Measurements from ENCODE around the gene OR4K13.

OR4K13 gene

DNA sequence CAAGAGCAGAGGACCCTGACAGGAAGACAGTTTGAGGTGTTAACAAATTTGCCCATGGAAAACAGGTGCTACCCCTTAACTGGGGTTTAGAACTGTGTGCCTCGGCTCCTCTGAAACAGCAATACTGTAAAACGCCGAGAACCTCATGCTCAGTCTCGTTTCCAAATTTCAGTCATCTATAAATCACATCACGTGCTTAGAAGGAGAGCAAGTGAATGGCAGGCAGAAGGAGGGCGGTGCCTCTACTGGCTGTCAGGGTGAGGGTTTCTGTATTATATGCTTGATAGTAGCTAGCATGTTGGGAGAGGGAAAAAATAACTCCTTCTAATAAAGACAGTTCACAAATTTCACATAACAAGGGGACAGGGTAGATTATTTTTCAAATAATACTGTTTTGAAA is 4.8 kb downstream of the OR4K13 start:
- H3K36me3 Mint-ChIP-seq (ENCODE audit: low read depth) = no peaks in the 10 kb centered on the region
- H3K27me3 Mint-ChIP-seq (ENCODE audit: low read depth, poor library complexity) = no peaks in the 10 kb centered on the region
- peaks cover 82% of the 10 kb centered on the region for H3K9me3 Mint-ChIP-seq
- TF ChIP-seq, protein P1, sequence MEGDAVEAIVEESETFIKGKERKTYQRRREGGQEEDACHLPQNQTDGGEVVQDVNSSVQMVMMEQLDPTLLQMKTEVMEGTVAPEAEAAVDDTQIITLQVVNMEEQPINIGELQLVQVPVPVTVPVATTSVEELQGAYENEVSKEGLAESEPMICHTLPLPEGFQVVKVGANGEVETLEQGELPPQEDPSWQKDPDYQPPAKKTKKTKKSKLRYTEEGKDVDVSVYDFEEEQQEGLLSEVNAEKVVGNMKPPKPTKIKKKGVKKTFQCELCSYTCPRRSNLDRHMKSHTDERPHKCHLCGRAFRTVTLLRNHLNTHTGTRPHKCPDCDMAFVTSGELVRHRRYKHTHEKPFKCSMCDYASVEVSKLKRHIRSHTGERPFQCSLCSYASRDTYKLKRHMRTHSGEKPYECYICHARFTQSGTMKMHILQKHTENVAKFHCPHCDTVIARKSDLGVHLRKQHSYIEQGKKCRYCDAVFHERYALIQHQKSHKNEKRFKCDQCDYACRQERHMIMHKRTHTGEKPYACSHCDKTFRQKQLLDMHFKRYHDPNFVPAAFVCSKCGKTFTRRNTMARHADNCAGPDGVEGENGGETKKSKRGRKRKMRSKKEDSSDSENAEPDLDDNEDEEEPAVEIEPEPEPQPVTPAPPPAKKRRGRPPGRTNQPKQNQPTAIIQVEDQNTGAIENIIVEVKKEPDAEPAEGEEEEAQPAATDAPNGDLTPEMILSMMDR (IDR thresholded peaks at IDR 0.05) = no peak
- no peaks in the 10 kb centered on the region for H3K4me1 Mint-ChIP-seq
- no peak overlapping the region for H3K4me3 Mint-ChIP-seq
- no peak overlapping the region for H3K27ac Mint-ChIP-seq
- no peak for DNase-seq

DNA sequence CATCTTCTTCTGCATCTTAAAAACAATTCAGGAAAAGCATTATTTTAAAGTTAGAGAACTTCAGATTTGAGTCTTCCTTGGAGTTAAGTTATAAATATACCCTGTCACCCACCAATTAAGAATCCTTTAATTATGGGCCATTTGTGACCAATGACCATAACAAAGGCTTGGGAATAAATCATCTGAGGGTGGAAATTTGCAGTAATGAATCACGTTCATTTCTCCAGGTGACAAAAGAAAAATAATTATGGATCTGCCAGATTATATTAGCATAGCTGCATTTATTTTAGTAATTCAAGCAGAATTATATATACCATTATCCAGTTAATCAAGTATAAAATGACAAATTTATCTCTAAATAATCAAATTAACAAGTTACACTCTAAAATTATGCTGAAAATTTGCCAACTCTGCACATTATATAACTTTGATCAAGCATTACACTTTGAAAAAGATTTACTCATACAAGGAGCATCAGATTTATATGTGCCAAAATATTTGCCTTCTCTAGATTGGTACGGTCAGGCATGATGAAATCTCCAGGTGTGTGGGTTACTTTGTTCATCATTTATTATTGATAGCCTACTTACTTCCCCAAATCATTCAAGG is 16.5 kb downstream of the OR4K13 start, which contains the start of gene OR4K14:
OR4K14 (minus strand) TSS at position 51 of the 609 bp plus-strand sequence. CDS start 4,114 bp downstream, outside the sequence.
- Mint-ChIP-seq H3K4me3 (no peak within 1 kb of the TSS), H3K36me3 (ENCODE audit: low read depth) (no peaks in the 10 kb centered on the region), H3K27ac (no peak within 1 kb of the TSS), H3K9me3 (peaks cover 75% of the 10 kb centered on the region), H3K27me3 (ENCODE audit: low read depth, poor library complexity) (no peaks in the 10 kb centered on the region), H3K4me1 (no peaks in the 10 kb centered on the region)
- no peak for DNase-seq
- TF ChIP-seq, protein P1 (IDR thresholded peaks at IDR 0.05) = no peak

DNA sequence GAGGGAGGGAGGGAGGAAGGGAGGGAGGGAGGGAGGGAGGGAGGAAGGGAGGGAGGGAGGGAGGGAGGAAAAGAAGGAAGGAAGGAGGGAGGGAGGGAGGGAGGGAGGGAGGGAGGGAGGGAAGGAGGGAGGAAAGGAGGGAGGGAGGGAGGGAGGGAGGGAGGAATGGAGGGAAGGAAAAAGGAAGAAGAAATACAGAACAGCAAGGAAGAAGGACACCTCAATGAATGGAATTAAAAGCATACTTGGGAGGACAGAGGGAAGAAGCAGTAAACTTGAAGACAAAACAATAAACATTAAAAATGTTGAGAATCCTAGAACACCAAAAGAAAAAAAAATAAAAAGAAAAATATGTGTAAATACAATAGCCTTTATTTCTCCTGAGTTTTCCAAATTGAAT is 27.7 kb downstream of the OR4K13 start:
- no peaks in the 10 kb centered on the region for H3K36me3 Mint-ChIP-seq (ENCODE audit: low read depth)
- H3K4me1 Mint-ChIP-seq = no peaks in the 10 kb centered on the region
- H3K27ac Mint-ChIP-seq = no peak overlapping the region
- H3K27me3 Mint-ChIP-seq (ENCODE audit: low read depth, poor library complexity) = no peaks in the 10 kb centered on the region
- no peak for DNase-seq
- H3K4me3 Mint-ChIP-seq = no peak overlapping the region
- TF ChIP-seq, protein P1 (IDR thresholded peaks at IDR 0.05) = no peak
- peaks cover 82% of the 10 kb centered on the region for H3K9me3 Mint-ChIP-seq

DNA sequence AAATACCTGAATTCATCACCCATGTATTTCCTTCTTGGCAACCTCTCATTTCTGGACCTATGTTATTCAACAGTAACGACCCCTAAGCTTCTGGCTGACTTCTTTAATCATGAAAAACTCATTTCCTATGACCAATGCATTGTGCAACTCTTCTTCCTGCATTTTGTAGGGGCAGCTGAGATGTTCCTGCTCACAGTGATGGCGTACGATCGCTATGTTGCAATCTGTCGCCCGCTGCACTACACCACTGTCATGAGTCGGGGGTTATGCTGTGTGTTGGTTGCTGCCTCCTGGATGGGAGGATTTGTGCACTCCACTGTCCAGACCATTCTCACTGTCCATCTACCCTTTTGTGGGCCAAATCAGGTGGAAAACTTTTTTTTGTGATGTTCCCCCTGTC is 33.5 kb downstream of the OR4K13 start:
- Mint-ChIP-seq H3K4me1 (no peaks in the 10 kb centered on the region), H3K36me3 (ENCODE audit: low read depth) (no peaks in the 10 kb centered on the region), H3K4me3 (no peak overlapping the region), H3K9me3 (peaks cover 60% of the 10 kb centered on the region), H3K27me3 (ENCODE audit: low read depth, poor library complexity) (no peaks in the 10 kb centered on the region), H3K27ac (no peak overlapping the region)
- no peak for DNase-seq
- TF ChIP-seq, protein P1 (IDR thresholded peaks at IDR 0.05) = no peak

DNA sequence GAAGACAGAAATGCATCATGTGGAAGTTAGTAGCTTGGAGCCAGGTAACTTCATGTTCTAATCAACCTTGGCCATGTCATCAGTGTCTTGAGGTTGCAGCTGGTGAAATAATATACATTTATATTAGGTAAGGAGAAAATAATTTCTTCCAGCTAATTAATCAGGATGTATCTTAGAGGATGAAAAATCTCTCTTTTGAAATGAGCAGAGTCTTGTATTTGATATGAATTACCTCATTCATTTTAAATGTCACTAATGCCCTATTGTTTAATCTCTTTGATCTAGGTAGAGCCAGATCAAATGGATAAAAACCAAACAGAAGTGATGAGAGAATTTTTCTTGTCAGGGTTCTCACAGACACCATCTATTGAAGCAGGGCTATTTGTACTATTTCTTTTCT is 34.0 kb downstream of the OR4K13 start, which contains the start of gene OR4Q2:
OR4Q2 (plus strand) TSS at position 301 of the 400 bp plus-strand sequence.
- no peak within 1 kb of the TSS for H3K27ac Mint-ChIP-seq
- H3K4me3 Mint-ChIP-seq = no peak within 1 kb of the TSS
- no peaks in the 10 kb centered on the region for H3K36me3 Mint-ChIP-seq (ENCODE audit: low read depth)
- no peak for DNase-seq
- H3K27me3 Mint-ChIP-seq (ENCODE audit: low read depth, poor library complexity) = no peaks in the 10 kb centered on the region
- no peaks in the 10 kb centered on the region for H3K4me1 Mint-ChIP-seq
- H3K9me3 Mint-ChIP-seq = peaks cover 60% of the 10 kb centered on the region
- TF ChIP-seq, protein P1 (IDR thresholded peaks at IDR 0.05) = no peak

DNA sequence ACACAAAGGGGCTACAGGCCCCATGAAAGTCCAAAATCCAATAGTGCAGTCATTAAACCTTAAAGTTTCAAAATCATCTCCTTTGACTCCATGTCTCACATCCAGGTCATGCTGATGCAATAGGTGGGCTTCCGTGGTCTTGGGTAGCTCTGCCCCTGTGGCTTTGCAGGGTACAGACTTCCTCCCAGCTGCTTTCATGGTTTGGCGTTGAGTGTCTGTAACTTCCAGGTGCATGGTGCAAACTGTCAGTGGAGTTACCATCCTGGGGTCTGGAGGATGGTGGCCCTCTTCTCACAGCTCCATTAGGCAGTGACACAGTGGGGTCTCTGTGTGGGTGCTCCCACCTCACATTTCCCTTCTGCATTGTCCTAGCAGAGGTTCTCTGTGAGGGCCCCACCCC is 42.4 kb downstream of the OR4K13 start:
- Mint-ChIP-seq H3K27ac (no peak overlapping the region), H3K4me3 (no peak overlapping the region), H3K36me3 (ENCODE audit: low read depth) (no peaks in the 10 kb centered on the region), H3K4me1 (no peaks in the 10 kb centered on the region), H3K27me3 (ENCODE audit: low read depth, poor library complexity) (no peaks in the 10 kb centered on the region), H3K9me3 (peaks cover 90% of the 10 kb centered on the region)
- TF ChIP-seq, protein P1 (IDR thresholded peaks at IDR 0.05) = no peak
- no peak for DNase-seq

Data from nephron progenitor cell (in vitro differentiated cells).